Duodenal mucosa (tissue), 2 donors: ENCODE results near the gene RAD54L.

Experiments
- H3K27ac ChIP-seq: one replicate; pipeline ENCODE4 v1.7.0; 2013; ENCODE audit warnings: low read depth, low read length
- H3K27me3 ChIP-seq, 2 donors: one replicate each; pipeline ENCODE4 v1.7.0; 2013; ENCODE audit warnings: low read length in 2 of 2, control low read depth in 1 of 2; ENCODE audit not compliant: insufficient read depth in 2 of 2, control insufficient read depth in 1 of 2
- H3K36me3 ChIP-seq, 2 donors: one replicate each; pipeline ENCODE4 v1.7.0; 2013; ENCODE audit warnings: low read length in 2 of 2, control low read depth in 1 of 2; ENCODE audit not compliant: insufficient read depth in 2 of 2, control insufficient read depth in 1 of 2
- H3K4me1 ChIP-seq, 2 donors: one replicate each; pipeline ENCODE4 v1.7.0; 2013; ENCODE audit warnings: low read length in 2 of 2, control low read depth in 1 of 2; ENCODE audit not compliant: insufficient read depth in 2 of 2, control insufficient read depth in 1 of 2
- H3K4me3 ChIP-seq, 2 donors: one replicate each; pipeline ENCODE4 v1.7.0; 2013; ENCODE audit warnings: low read length in 2 of 2, low read depth in 1 of 2
- H3K9ac ChIP-seq, 2 donors: one replicate each; pipeline ENCODE4 v1.7.0; 2013; ENCODE audit warnings: low read length in 2 of 2, low read depth in 1 of 2
- H3K9me3 ChIP-seq, 2 donors: one replicate each; pipeline ENCODE4 v1.7.0; 2013; ENCODE audit warnings: low read length in 2 of 2, control low read depth in 1 of 2; ENCODE audit not compliant: control insufficient read depth in 1 of 2

RAD54L gene

DNA sequence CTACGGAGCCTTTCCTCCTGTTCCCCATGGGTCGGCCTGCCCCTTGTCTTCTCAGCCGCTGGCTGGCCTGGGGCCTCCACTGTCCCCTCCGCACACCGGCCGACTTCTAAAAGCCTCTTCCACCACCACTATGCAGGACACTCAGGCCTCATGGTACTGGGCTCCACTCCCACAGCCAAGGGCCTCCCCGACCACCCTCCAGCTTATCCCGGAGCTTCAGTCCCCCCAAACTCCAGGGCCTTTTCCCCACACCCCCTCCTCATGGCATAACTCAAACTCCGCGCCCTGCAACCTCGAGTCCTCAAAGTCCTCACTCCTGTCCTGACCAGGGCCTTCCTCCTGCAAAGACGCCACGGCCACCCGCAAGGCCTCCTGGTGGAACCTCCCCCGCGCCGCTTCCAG lies 53.8 kb downstream of the RAD54L start:
- Histone ChIP-seq H3K27ac (peak overlapping the region; percentile 94), H3K9ac (peak overlapping the region; percentile 94 to 95), H3K36me3 (peaks cover 11 to 15% of the 10 kb centered on the region in 2 donors), H3K27me3 (no peaks in the 10 kb centered on the region), H3K4me1 (peaks cover 18 to 20% of the 10 kb centered on the region in 2 donors), H3K9me3 (no peaks in the 10 kb centered on the region), H3K4me3 (peak overlapping the region; percentile 93)

DNA sequence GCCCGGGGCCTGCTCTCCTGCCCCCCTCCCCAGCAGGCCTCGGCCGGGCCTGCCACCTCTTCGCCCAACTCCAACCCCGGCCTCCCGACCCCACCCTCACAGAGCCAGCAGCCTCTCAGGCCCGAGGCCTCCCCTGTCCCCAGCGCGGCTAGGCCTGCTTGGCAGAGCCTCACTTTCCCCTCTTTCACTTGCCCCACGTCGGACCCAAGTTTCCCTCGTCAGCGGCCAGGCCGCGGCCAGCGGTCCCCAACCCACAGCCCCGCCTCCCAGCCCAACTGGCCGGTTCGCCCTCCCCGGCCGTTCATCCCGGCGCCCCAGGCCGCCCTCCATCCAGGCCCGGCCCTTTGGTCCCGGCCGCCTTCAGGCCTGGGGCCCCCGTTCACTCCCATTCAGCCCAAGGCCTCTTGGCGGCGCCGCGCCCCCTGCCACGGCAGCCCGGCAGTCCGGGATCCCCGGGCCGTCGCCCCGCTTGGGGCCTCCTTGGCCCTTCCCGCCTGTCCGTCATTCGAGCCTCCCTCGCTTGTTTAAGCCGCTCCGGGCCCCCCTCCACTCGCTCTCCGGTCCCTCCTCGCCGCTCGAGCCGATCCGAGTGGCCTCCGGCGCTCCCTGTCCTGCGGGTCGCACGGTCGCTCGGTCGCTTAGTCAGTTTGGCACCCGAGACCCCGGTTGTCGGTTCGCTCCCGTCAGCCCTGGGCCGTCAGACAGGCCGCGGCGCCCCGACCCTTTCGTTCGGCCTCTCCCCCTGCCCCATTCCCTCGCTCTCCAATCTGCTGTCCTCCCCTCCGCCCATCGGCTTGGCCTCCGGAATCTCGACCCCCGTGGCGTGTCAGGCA lies 54.5 kb downstream of the RAD54L start:
- Histone ChIP-seq H3K9me3 (no peaks in the 10 kb centered on the region), H3K4me1 (peaks cover 18 to 25% of the 10 kb centered on the region in 2 donors), H3K4me3 (peak overlapping the region; percentile 93), H3K27me3 (no peaks in the 10 kb centered on the region), H3K27ac (peak overlapping the region; percentile 94), H3K9ac (peak overlapping the region; percentile 94 to 95), H3K36me3 (peaks cover 5 to 9% of the 10 kb centered on the region in 2 donors)

DNA sequence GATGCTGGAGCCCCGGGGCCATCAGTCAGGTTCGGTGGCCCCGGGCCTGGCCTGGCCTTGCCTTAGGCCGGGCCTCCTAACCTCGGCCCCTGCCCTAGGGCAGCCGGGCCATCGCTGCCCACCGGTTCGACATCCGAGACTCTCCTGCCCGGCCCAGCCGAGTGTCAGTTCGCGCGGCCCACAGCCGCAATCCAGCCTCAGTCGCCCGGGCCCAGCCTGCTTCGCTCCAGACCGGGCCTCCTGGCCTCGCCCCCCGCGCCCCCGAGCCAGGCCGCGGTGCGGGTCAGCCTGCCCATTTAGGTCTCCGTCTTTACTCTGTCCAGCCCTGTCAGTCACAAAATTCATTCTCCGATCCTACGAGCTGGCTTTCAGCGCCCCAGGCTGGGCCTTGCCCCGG lies 55.1 kb downstream of the RAD54L start:
- H3K9me3 ChIP-seq, result no peaks in the 10 kb centered on the region
- peaks cover 23 to 28% of the 10 kb centered on the region in 2 donors for H3K4me1 ChIP-seq
- H3K9ac ChIP-seq, result peak overlapping the region; percentile 94 to 95
- H3K4me3 ChIP-seq, result peak overlapping the region; percentile 93
- H3K27me3 ChIP-seq, result no peaks in the 10 kb centered on the region
- peak overlapping the region; percentile 94 for H3K27ac ChIP-seq
- peaks cover 0 to 3% of the 10 kb centered on the region in 2 donors for H3K36me3 ChIP-seq

DNA sequence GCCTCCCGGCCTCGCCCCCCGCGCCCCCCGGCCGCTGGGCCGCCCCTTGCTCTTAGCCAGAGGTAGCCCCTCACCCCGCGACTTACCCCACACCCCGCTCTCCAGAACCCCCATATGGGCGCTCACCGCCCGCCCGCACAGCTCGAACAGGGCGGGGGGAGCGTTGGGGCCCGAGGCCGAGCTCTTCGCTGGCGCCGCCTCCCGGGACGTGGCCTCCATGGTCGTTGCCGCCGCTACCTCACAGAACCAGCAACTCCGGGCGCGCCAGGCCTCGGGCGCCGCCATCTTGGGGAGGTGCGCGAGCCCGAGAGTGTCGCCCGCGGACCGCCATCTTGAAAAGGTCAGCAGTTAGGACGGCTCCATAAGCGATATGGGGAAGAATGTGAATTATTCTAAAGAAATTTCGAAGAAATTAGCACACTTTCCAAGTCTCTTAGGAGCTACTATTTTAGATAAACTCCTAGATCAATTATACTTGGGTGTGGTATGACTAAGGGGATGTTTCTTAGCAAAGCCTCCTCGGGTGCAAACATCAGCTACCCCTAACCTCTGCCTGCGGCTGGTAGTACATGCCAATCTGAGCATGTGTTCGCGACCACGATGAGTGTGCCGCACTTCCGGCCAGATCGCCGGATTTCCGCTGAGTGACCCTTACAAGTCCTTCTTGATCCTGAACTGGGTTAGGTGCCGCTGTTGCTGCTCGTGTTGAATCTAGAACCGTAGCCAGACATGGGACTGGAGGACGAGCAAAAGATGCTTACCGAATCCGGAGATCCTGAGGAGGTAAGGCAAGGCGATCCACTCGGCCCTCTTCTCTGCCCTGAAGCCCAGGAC lies 55.7 kb downstream of the RAD54L start, which contains the start of the genes LRRC41 and UQCRH:
LRRC41 (minus strand) TSS at position 579 of the 834 bp plus-strand sequence; CDS start at position 285, 294 bp downstream.
UQCRH (plus strand) TSS at position 661 of the 834 bp plus-strand sequence; CDS start at position 730, 69 bp downstream.
- H3K27ac ChIP-seq, result peak within 1 kb of the TSS; percentile 94
- H3K9me3 ChIP-seq, result no peaks in the 10 kb centered on the region
- H3K9ac ChIP-seq, result peak within 1 kb of the TSS; percentile 94 to 98
- no peaks in the 10 kb centered on the region for H3K27me3 ChIP-seq
- peaks cover 28 to 29% of the 10 kb centered on the region in 2 donors for H3K4me1 ChIP-seq
- H3K36me3 ChIP-seq, result peaks cover 0 to under 1% of the 10 kb centered on the region in 2 donors
- peak within 1 kb of the TSS; percentile 93 for H3K4me3 ChIP-seq

DNA sequence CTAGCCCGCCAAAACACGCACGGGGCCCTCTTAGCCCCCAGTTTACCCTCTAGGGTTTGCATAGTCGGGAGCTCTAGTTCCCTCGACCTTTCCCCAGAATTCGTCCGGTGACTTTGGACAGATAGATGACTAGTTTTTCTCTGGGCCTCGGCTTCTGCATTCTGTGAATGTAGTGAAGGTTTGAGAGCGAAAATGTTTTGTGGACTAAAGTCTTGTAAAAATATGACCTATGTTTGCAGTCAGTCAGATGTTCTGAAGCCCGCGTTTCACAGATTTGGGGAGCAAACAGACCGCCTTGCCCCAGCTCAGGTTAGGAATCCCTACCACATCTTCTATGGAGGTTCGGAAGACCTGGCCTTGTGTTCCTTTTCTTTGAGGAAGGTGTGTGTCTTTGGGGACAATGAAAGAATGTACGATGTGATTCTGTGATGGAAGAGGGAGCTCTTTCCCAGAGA lies 56.3 kb downstream of the RAD54L start:
- H3K4me1 ChIP-seq, result peaks cover 28 to 31% of the 10 kb centered on the region in 2 donors
- H3K4me3 ChIP-seq, result peak overlapping the region; percentile 93
- no peaks in the 10 kb centered on the region for H3K9me3 ChIP-seq
- H3K9ac ChIP-seq, result peak overlapping the region; percentile 94 to 98
- H3K36me3 ChIP-seq, result peaks cover 0 to 7% of the 10 kb centered on the region in 2 donors
- H3K27me3 ChIP-seq, result no peaks in the 10 kb centered on the region
- H3K27ac ChIP-seq, result peak overlapping the region; percentile 94

DNA sequence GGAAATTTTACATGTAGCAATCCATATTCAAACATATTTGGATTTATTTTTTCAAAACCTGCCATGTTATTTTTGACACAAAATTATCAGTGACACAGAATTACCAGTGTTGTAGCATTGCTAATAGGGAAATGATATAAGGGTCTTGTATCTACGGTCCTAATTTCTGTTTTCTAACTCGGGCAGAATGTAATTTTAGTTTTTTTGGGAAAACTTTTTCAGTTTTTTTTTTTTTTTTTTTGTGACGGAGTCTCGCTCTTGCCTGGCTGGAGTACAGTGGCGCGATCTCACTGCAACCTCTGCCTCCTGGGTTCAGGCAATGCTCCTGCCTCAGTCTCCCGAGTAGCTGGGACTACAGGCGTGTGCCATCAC lies 58.6 kb downstream of the RAD54L start:
- no peaks in the 10 kb centered on the region for H3K27me3 ChIP-seq
- peaks cover 19% of the 10 kb centered on the region in 2 donors for H3K4me1 ChIP-seq
- no peak overlapping the region for H3K4me3 ChIP-seq
- no peaks in the 10 kb centered on the region for H3K9me3 ChIP-seq
- no peak overlapping the region for H3K27ac ChIP-seq
- peaks cover 7 to 24% of the 10 kb centered on the region in 2 donors for H3K36me3 ChIP-seq
- no peak overlapping the region for H3K9ac ChIP-seq

DNA sequence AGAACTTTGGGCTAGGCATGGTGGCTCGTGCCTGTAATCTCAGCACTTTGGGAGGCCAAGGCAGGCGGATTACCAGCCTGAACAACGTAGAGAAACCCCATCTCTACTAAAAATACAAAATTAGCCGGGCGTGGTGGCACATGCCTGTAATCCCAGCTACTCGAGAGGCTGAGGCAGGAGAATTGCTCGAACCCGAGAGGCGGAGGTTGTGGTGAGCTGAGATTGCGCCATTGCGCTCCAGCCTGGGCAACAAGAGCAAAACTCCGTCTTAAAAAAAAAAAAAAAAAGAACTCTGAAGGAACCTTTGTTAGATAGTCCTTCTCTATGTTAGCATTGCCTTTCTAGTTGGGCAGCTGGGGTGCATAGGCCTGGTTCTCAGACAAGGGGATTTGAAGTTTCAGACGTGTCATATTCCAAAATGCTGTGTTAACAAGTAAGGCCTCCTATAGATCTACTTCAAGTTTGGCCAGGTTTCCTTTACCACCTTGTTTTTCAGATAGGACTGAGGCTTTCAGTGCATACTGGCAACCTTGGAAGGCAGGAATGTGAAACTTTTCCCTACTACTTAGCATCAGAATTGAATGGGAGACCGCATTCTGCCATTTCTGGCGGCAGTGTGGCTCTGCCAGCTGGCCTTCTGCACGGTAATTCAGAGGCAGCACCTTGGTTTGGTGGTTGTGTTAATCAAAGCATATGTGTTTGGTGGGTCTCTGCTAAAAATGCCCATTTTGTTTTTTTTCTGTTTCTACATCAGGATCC lies 62.0 kb downstream of the RAD54L start:
- Histone ChIP-seq H3K27me3 (no peaks in the 10 kb centered on the region), H3K9ac (no peak overlapping the region), H3K9me3 (no peaks in the 10 kb centered on the region), H3K4me1 (peaks cover 13 to 15% of the 10 kb centered on the region in 2 donors), H3K4me3 (no peak overlapping the region), H3K27ac (no peak overlapping the region), H3K36me3 (peaks cover 15 to 45% of the 10 kb centered on the region in 2 donors)

DNA sequence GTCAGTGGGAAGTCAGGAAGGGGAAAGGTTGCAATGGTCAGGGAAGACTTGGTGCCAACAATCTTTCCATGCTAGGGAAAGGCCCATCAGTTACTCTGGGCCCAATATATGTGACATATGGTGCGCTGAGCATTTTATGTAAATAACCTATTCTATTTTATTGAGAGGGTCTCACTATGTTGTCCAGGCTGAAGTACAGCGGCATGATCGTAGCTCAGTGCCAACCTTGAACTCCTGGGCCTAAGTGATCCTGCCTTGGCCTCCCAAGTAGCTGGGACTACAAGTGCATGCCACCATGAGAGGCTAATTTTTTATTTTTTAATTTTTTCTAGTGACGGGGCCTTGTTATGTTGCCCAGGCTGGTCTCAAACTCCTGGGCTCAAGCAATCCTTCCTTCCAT lies 62.8 kb downstream of the RAD54L start:
- Histone ChIP-seq H3K9me3 (no peaks in the 10 kb centered on the region), H3K9ac (no peak overlapping the region), H3K27me3 (no peaks in the 10 kb centered on the region), H3K36me3 (peaks cover 15 to 50% of the 10 kb centered on the region in 2 donors), H3K4me3 (no peak overlapping the region), H3K4me1 (peaks cover 13% of the 10 kb centered on the region in 2 donors), H3K27ac (no peak overlapping the region)

DNA sequence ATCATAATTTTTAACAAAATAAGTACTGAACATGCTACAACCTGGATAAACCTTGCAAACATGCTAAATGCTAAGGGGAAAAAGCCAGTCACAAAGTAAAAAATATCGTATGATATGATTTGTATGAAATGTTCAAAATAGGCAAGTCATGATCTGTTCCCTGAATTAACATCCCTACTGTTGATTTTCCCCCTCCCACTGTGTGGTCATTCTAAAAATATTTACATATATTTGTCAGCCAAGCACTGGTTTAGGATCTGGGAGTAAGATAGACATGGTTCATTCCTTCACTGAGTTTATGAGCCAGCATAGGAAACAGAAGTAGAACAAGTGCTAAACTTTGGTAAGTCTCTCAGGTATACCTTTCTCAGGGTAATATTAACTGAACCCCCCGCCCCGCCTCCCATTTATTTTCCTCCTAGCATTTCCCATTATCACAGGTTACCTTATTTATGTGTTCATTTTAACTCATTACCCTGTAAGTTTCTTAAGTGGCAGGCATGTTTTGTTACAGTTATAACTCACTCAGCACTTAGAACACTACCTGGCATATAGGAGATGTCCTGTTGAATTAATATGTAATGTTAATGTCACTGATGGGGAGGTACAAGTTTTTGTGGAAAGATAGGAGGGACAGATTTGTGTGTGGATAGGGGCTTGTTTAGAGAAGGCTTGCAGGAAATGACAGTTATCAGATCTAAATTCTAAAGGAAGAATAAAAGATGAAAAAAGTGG lies 68.3 kb downstream of the RAD54L start:
- Histone ChIP-seq H3K27me3 (no peaks in the 10 kb centered on the region), H3K27ac (no peak overlapping the region), H3K4me1 (no peaks in the 10 kb centered on the region), H3K9ac (no peak overlapping the region), H3K9me3 (no peaks in the 10 kb centered on the region), H3K36me3 (peaks cover 18 to 48% of the 10 kb centered on the region in 2 donors), H3K4me3 (no peak overlapping the region)
